HEK293 (cell line): ENCODE data around the gene COMMD3.
A peak's percentile ranks its signal among the peaks of the same experiment; 100 is the strongest.
"Not testable (repeated sequence)": the region's sequence is repeated elsewhere in the genome, so short reads cannot be mapped to it uniquely, and the experiment has no call there.

ENCODE experiments used
- CTCF ChIA-PET: fragments of 350-600 bp; formaldehyde crosslinking; extraction: SDS; loops from one replicate; lab custom pipeline; 2021; ENCODE audit warnings: antibody characterized with exemption; lab: Yijun Ruan, JAX
- POLR2A ChIA-PET: fragments of 300-600 bp; formaldehyde crosslinking; extraction: SDS; loops from one replicate; lab custom pipeline; 2020; ENCODE audit warnings: antibody characterized with exemption, inconsistent platforms; lab: Yijun Ruan, JAX
- H3K27ac ChIP-seq: fragments of 200-500 bp; sonication (Bioruptor generic); 2 replicates; pipeline ENCODE4 v1.5.1; 2014; ENCODE audit warnings: low read depth, low read length, control low read depth, inconsistent platforms; ENCODE audit errors: extremely low read depth
- H3K36me3 ChIP-seq, 2 experiments: fragments of 200-500 bp in 1 of 2; sonication (Bioruptor generic) in 1 of 2; 1 replicate in 1 of 2; 2 replicates in 1 of 2; pipeline ENCODE4 v1.5.1; 2014 to 2017; ENCODE audit warnings: inconsistent platforms in 2 of 2, low read length in 2 of 2; ENCODE audit not compliant: control insufficient read depth in 2 of 2, insufficient read depth in 1 of 2
- H3K4me1 ChIP-seq: fragments of 200-500 bp; sonication (Bioruptor generic); 2 replicates; pipeline ENCODE4 v1.5.1; 2014; ENCODE audit warnings: mild to moderate bottlenecking, low read length, inconsistent platforms; ENCODE audit not compliant: control insufficient read depth, insufficient read depth
- H3K4me3 ChIP-seq: 2 replicates; pipeline ENCODE4 v1.5.1; 2011; ENCODE audit warnings: low read depth, mild to moderate bottlenecking, control low read depth, low read length, moderate library complexity
- H3K9me3 ChIP-seq: fragments of 200-500 bp; sonication (Bioruptor generic); 2 replicates; pipeline ENCODE4 v1.5.1; 2014; ENCODE audit warnings: low read depth, low read length, inconsistent platforms; ENCODE audit not compliant: control insufficient read depth, insufficient read depth
- FEZF1 ChIP-seq: fragments of 450-650 bp; formaldehyde crosslinking; IDR thresholded peaks from 2 replicates; pipeline ENCODE4 v1.5.1; 2016; ENCODE audit warnings: missing biosample characterization, missing genetic modification characterization
- IKZF3 ChIP-seq: fragments of 450-650 bp; IDR thresholded peaks from 2 replicates; pipeline ENCODE4 v1.5.0; 2018; ENCODE audit warnings: missing biosample characterization, mild to moderate bottlenecking, missing genetic modification characterization, moderate library complexity
- MYNN ChIP-seq: fragments of 450-650 bp; formaldehyde crosslinking; IDR thresholded peaks from 2 replicates; pipeline ENCODE4 v1.5.1; 2016; ENCODE audit warnings: missing biosample characterization, missing genetic modification characterization, borderline replicate concordance
- PRDM10 ChIP-seq: fragments of 450-650 bp; formaldehyde crosslinking; IDR thresholded peaks from 2 replicates; pipeline ENCODE4 v1.5.1; 2016; ENCODE audit warnings: missing biosample characterization, missing genetic modification characterization
- YY1 ChIP-seq: fragments of 450-650 bp; formaldehyde crosslinking; IDR thresholded peaks from 2 replicates; pipeline ENCODE4 v1.5.1; 2018; ENCODE audit warnings: missing biosample characterization, missing genetic modification characterization
- ZBTB48 ChIP-seq: fragments of 450-650 bp; formaldehyde crosslinking; IDR thresholded peaks from 2 replicates; pipeline ENCODE4 v1.5.1; 2016; ENCODE audit warnings: missing biosample characterization, missing genetic modification characterization
- ZBTB6 ChIP-seq: fragments of 450-650 bp; formaldehyde crosslinking; IDR thresholded peaks from 2 replicates; pipeline ENCODE4 v1.5.1; 2017; ENCODE audit warnings: missing biosample characterization, missing genetic modification characterization
- ZEB2 ChIP-seq: fragments of 450-650 bp; formaldehyde crosslinking; IDR thresholded peaks from 2 replicates; pipeline ENCODE4 v1.5.1; 2016; ENCODE audit warnings: missing biosample characterization, missing genetic modification characterization
- ZFP69B ChIP-seq: fragments of 450-650 bp; formaldehyde crosslinking; IDR thresholded peaks from 2 replicates; pipeline ENCODE4 v1.5.1; 2016; ENCODE audit warnings: missing biosample characterization, missing genetic modification characterization
- ZNF248 ChIP-seq: fragments of 450-650 bp; formaldehyde crosslinking; IDR thresholded peaks from 2 replicates; pipeline ENCODE4 v1.5.1; 2017; ENCODE audit warnings: missing biosample characterization, missing genetic modification characterization
- ZNF292 ChIP-seq: fragments of 450-650 bp; formaldehyde crosslinking; IDR thresholded peaks from 2 replicates; pipeline ENCODE4 v1.5.1; 2016; ENCODE audit warnings: low read depth, missing biosample characterization, missing genetic modification characterization, borderline replicate concordance
- ZNF366 ChIP-seq: fragments of 450-650 bp; formaldehyde crosslinking; conservative IDR thresholded peaks from 2 replicates; pipeline ENCODE4 v1.5.1; 2016; ENCODE audit warnings: missing biosample characterization, missing genetic modification characterization
- ZNF585B ChIP-seq: fragments of 450-650 bp; formaldehyde crosslinking; IDR thresholded peaks from 2 replicates; pipeline ENCODE4 v1.5.1; 2016; ENCODE audit warnings: missing biosample characterization, missing genetic modification characterization
- ZNF692 ChIP-seq: fragments of 450-650 bp; formaldehyde crosslinking; IDR thresholded peaks from 2 replicates; pipeline ENCODE4 v1.5.1; 2016; ENCODE audit warnings: missing biosample characterization, missing genetic modification characterization
- ZNF777 ChIP-seq: fragments of 450-650 bp; formaldehyde crosslinking; IDR thresholded peaks from 2 replicates; pipeline ENCODE4 v1.5.1; 2017; ENCODE audit warnings: missing biosample characterization, missing genetic modification characterization, borderline replicate concordance
- ZNF792 ChIP-seq: fragments of 450-650 bp; formaldehyde crosslinking; IDR thresholded peaks from 2 replicates; pipeline ENCODE4 v1.5.1; 2016; ENCODE audit warnings: missing biosample characterization, missing genetic modification characterization
- TF ChIP-seq, protein P1 (sequence below): fragments of 450-650 bp; IDR thresholded peaks from 2 replicates; pipeline ENCODE4 v1.5.1; 2018; ENCODE audit warnings: missing biosample characterization, missing genetic modification characterization
- TF ChIP-seq, protein P2 (sequence below): fragments of 450-650 bp; formaldehyde crosslinking; IDR thresholded peaks from 2 replicates; pipeline ENCODE4 v1.5.1; 2016; ENCODE audit warnings: missing biosample characterization, missing genetic modification characterization

COMMD3 gene

GRCh38 chr10:22309180-22310000, 6.8 kb upstream of the COMMD3 start (continued):
- TF ChIP-seq ZEB2 (tag by site-specific recombination): no peak
- no peak for TF ChIP-seq ZNF248 (tag by site-specific recombination)
- TF ChIP-seq PRDM10 (tag by site-specific recombination): no peak

DNA sequence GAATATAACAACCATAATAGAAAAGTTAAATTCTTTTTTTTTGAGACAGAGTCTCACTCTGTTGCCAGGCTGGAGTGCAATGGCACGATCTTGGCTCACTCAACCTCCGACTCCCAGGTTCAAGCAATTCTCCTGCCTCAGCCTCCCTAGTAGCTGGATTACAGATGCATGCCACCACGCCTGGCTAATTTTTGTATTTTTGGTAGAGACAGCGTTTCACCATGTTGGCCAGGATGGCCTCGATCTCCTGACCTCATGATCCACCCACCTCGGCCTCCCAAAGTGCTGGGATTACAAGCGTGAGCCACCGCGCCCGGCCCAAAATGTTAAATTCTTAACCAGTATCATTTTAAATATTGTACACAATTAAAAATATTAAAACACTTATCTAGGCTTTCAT, 6.2 kb upstream of the COMMD3 start:
- CTCF ChIA-PET: interaction anchor here (0.8 kb wide), 1 partner anchor 77 kb away, joined by 3 read pairs; no protein-coding TSS in a partner anchor
- POLR2A ChIA-PET, H3K4me3 ChIP-seq, H3K36me3 ChIP-seq, H3K27ac ChIP-seq, H3K4me1 ChIP-seq, H3K9me3 ChIP-seq: not testable (repeated sequence)

DNA sequence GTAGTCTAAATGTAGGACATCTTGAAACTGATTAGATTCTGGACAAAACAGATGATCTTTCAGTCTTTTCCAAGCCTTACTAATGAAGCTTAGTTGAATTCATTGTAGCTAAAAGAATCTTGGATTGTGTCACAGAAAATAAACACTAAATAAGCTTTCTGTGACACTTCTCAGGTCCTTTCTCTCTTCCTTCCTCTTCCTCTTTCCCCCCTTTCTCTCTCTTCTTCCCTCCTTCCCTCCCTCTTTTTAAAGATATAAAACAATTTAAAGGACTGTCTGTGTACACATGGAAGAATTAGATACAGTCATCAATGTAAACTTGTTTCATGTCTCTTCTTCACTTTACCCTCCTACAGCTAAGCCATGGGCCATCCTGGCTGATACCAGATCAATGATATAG, 5.3 kb upstream of the COMMD3 start:
- no peaks in the 10 kb centered on the region for H3K36me3 ChIP-seq
- no peaks in the 10 kb centered on the region for H3K9me3 ChIP-seq
- H3K27ac ChIP-seq: no peak overlapping the region
- H3K4me1 ChIP-seq: 0 out of 2 replicates have a peak, but pooled peaks cover 4% of the 10 kb centered on the region
- TF ChIP-seq ZNF366 (tag by site-specific recombination) (peak; percentile 59), ZBTB6 (tag by site-specific recombination) (no peak), ZNF585B (tag by site-specific recombination) (no peak)
- TF ChIP-seq, protein P1, sequence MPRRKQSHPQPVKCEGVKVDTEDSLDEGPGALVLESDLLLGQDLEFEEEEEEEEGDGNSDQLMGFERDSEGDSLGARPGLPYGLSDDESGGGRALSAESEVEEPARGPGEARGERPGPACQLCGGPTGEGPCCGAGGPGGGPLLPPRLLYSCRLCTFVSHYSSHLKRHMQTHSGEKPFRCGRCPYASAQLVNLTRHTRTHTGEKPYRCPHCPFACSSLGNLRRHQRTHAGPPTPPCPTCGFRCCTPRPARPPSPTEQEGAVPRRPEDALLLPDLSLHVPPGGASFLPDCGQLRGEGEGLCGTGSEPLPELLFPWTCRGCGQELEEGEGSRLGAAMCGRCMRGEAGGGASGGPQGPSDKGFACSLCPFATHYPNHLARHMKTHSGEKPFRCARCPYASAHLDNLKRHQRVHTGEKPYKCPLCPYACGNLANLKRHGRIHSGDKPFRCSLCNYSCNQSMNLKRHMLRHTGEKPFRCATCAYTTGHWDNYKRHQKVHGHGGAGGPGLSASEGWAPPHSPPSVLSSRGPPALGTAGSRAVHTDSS (tag by site-specific recombination): 0 out of 2 replicates have a peak, but pooled peaks have one; percentile 19
- TF ChIP-seq, all 188 proteins: peak for 2
- no peak overlapping the region for H3K4me3 ChIP-seq
- ChIA-PET POLR2A (no interaction called here), CTCF (interaction anchor here (0.8 to 0.9 kb wide), 2 partner anchors 78 to 274 kb away, joined by 3 read pairs; no protein-coding TSS in a partner anchor)

GRCh38 chr10:22314852-22315251, 1.3 kb upstream of the COMMD3 start:
- ChIA-PET CTCF (no interaction called here), POLR2A (interaction anchor here (0.5 to 4.5 kb wide), 4 partner anchors 26 to 312 kb away, joined by 4 to 37 read pairs (median 17); partner anchors contain the start of gene DNAJC1)
- H3K36me3 ChIP-seq: no peaks in the 10 kb centered on the region
- peaks cover 14% of the 10 kb centered on the region; the same call in 1 of the 2 replicates for H3K4me1 ChIP-seq
- H3K27ac ChIP-seq: no peak overlapping the region
- H3K4me3 ChIP-seq: no peak overlapping the region
- no peaks in the 10 kb centered on the region for H3K9me3 ChIP-seq
- TF ChIP-seq ZFP69B (tag by site-specific recombination) (no peak), YY1 (tag by site-specific recombination) (no peak), FEZF1 (tag by site-specific recombination) (0 out of 2 replicates have a peak, but pooled peaks have one; percentile 26), ZNF585B (tag by site-specific recombination) (no peak), ZNF792 (tag by site-specific recombination) (no peak), ZNF692 (tag by site-specific recombination) (no peak), ZNF777 (tag by site-specific recombination) (no peak), MYNN (tag by site-specific recombination) (peak; percentile 65; the same call in 1 of the 2 replicates), ZBTB48 (tag by site-specific recombination) (no peak), ZNF292 (no peak), IKZF3 (tag by site-specific recombination) (0 out of 2 replicates have a peak, but pooled peaks have one; percentile 33)
- TF ChIP-seq, protein P2, sequence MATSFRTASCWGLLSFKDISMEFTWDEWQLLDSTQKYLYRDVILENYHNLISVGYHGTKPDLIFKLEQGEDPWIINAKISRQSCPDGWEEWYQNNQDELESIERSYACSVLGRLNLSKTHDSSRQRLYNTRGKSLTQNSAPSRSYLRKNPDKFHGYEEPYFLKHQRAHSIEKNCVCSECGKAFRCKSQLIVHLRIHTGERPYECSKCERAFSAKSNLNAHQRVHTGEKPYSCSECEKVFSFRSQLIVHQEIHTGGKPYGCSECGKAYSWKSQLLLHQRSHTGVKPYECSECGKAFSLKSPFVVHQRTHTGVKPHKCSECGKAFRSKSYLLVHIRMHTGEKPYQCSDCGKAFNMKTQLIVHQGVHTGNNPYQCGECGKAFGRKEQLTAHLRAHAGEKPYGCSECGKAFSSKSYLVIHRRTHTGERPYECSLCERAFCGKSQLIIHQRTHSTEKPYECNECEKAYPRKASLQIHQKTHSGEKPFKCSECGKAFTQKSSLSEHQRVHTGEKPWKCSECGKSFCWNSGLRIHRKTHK (tag by site-specific recombination): no peak
